ENCODE measurements around the gene RNF6. TPM values are rescaled to one million over a fixed set of nuclear protein-coding genes. Genes with fewer than 3 reads are reported as not detected.
"Not testable (repeated sequence)": the region's sequence is repeated elsewhere in the genome, so short reads cannot be mapped to it uniquely, and the experiment has no call there.

RNF6 gene
- total and polyA plus RNA-seq, 2 donors (not counting 1 experiment from before 2014, with no cell fraction given), result 39.4 to 71.2 TPM

- Histone ChIP-seq H3K9ac (ENCODE audit: insufficient read depth, low read length) (peak within 1 kb of the TSS; percentile 69), H3K27ac (ENCODE audit: insufficient read depth, low read length) (peak within 1 kb of the TSS; percentile 83), H4K20me1 (ENCODE audit: control insufficient read depth, extremely low read depth, insufficient read depth, low read length) (no peaks in the 10 kb centered on the region), H3K27me3 (ENCODE audit: control insufficient read depth, insufficient read depth, low read length) (peaks cover 8% of the 10 kb centered on the region), H3K36me3 (ENCODE audit: control insufficient read depth, insufficient read depth, low read length) (no peaks in the 10 kb centered on the region), H3K4me3 (replicated peaks in 1 of 4; ENCODE audit: control extremely low read depth in 1 of 4, insufficient read depth in 1 of 4, low read depth in 3 of 4, low read length in 4 of 4) (peak within 1 kb of the TSS; percentile 76 to 90 (median 84)), H3K4me2 (ENCODE audit: extremely low read depth, insufficient read depth, low read length) (peak within 1 kb of the TSS; percentile 98), H3K79me2 (ENCODE audit: control insufficient read depth, insufficient read depth, low read length) (peaks cover 34% of the 10 kb centered on the region), H3K9me3 (ENCODE audit: control insufficient read depth, insufficient read depth, low read depth, low read length) (no peaks in the 10 kb centered on the region), H2AFZ (ENCODE audit: low read length) (peak within 1 kb of the TSS; percentile 98), H3K4me1 (ENCODE audit: control insufficient read depth, extremely low read depth, insufficient read depth, low read length) (peaks cover 2% of the 10 kb centered on the region)
- peak; percentile 93 to 95 for DNase-seq (ENCODE audit: low read depth in 2 of 2)
- no peak for TF ChIP-seq EZH2 (IDR thresholded peaks at IDR 0.05; ENCODE audit: low read length, missing control alignments)
- no peak for TF ChIP-seq CTCF (conservative IDR thresholded peaks at IDR 0.05 in 1 of 2, IDR thresholded peaks at IDR 0.05 in 1 of 2; ENCODE audit: low read depth in 1 of 2, low read length in 2 of 2)
These were observed 31.9 kb upstream of the RNF6 start, which contains the start of gene CDK8 for GRCh38 chr13:26253787-26254582. Gene CDK8 (plus strand): TSS chr13:26254129. CDS start chr13:26254642, 513 bp downstream.

GRCh38 chr13:26253262-26253786 lies 31.2 kb upstream of the RNF6 start:
- peak overlapping the region; percentile 9 for H2AFZ ChIP-seq (ENCODE audit: low read length)
- H3K9ac ChIP-seq (ENCODE audit: insufficient read depth, low read length), result no peak overlapping the region
- peak overlapping the region; percentile 72 to 87 (median 78) for H3K4me3 ChIP-seq (replicated peaks in 1 of 4; ENCODE audit: control extremely low read depth in 1 of 4, insufficient read depth in 1 of 4, low read depth in 3 of 4, low read length in 4 of 4)
- no peak for DNase-seq (ENCODE audit: low read depth in 2 of 2)
- no peaks in the 10 kb centered on the region for H3K36me3 ChIP-seq (ENCODE audit: control insufficient read depth, insufficient read depth, low read length)
- H3K27ac ChIP-seq (ENCODE audit: insufficient read depth, low read length), result no peak overlapping the region
- peak overlapping the region; percentile 36 for H3K4me2 ChIP-seq (ENCODE audit: extremely low read depth, insufficient read depth, low read length)
- no peaks in the 10 kb centered on the region for H4K20me1 ChIP-seq (ENCODE audit: control insufficient read depth, extremely low read depth, insufficient read depth, low read length)
- H3K4me1 ChIP-seq (ENCODE audit: control insufficient read depth, extremely low read depth, insufficient read depth, low read length), result peaks cover 2% of the 10 kb centered on the region
- TF ChIP-seq CTCF (conservative IDR thresholded peaks at IDR 0.05 in 1 of 2, IDR thresholded peaks at IDR 0.05 in 1 of 2; ENCODE audit: low read depth in 1 of 2, low read length in 2 of 2), result no peak
- H3K27me3 ChIP-seq (ENCODE audit: control insufficient read depth, insufficient read depth, low read length), result peaks cover 8% of the 10 kb centered on the region
- peaks cover 29% of the 10 kb centered on the region for H3K79me2 ChIP-seq (ENCODE audit: control insufficient read depth, insufficient read depth, low read length)
- H3K9me3 ChIP-seq (ENCODE audit: control insufficient read depth, insufficient read depth, low read depth, low read length), result no peaks in the 10 kb centered on the region

GRCh38 chr13:26252006-26252405 lies 29.9 kb upstream of the RNF6 start:
- H4K20me1 ChIP-seq (ENCODE audit: control insufficient read depth, extremely low read depth, insufficient read depth, low read length); H3K4me3 ChIP-seq (replicated peaks in 1 of 4; ENCODE audit: control extremely low read depth in 1 of 4, insufficient read depth in 1 of 4, low read depth in 3 of 4, low read length in 4 of 4); H3K9me3 ChIP-seq (ENCODE audit: control insufficient read depth, insufficient read depth, low read depth, low read length); H3K9ac ChIP-seq (ENCODE audit: insufficient read depth, low read length); H3K36me3 ChIP-seq (ENCODE audit: control insufficient read depth, insufficient read depth, low read length); H2AFZ ChIP-seq (ENCODE audit: low read length); H3K4me2 ChIP-seq (ENCODE audit: extremely low read depth, insufficient read depth, low read length); H3K4me1 ChIP-seq (ENCODE audit: control insufficient read depth, extremely low read depth, insufficient read depth, low read length); DNase-seq (ENCODE audit: low read depth in 2 of 2); H3K27ac ChIP-seq (ENCODE audit: insufficient read depth, low read length): not testable (repeated sequence)
- Histone ChIP-seq H3K79me2 (ENCODE audit: control insufficient read depth, insufficient read depth, low read length) (peaks cover 22% of the 10 kb centered on the region), H3K27me3 (ENCODE audit: control insufficient read depth, insufficient read depth, low read length) (peaks cover 11% of the 10 kb centered on the region)

Data from fibroblast of lung (primary cell).